Measurements from ENCODE around the gene CUTC. TPM values are rescaled to one million over a fixed set of nuclear protein-coding genes. Genes with fewer than 3 reads are reported as not detected.

CUTC gene
- total and polyA plus RNA-seq, 11 donors, result 27.0 to 53.2 (median 38.8) TPM

- no peak for TF ChIP-seq CTCF (IDR thresholded peaks at IDR 0.05)
- no peak for TF ChIP-seq POLR2A (IDR thresholded peaks at IDR 0.05)
- ATAC-seq (no peak), DNase-seq (no peak)
- 96 to 100% (median 99%) methylated on average over 1 of the region's 1 CpG for WGBS, 4 donors
- Histone ChIP-seq H3K27me3 (no peaks in the 10 kb centered on the region), H3K4me1 (peaks cover 0 to 9% (median 0%) of the 10 kb centered on the region in 12 donors), H3K4me3 (no peak overlapping the region), H3K27ac (no peak overlapping the region), H3K36me3 (peaks cover 0 to 75% (median 48%) of the 10 kb centered on the region in 9 donors), H3K9me3 (no peaks in the 10 kb centered on the region)
- intact Hi-C loops (cut with DNase I), result no loop called here
Observed at GRCh38 chr10:99689461-99689860, 42.6 kb upstream of the CUTC start.

GRCh38 chr10:99693933-99694583 lies 38.0 kb upstream of the CUTC start:
- intact Hi-C loops (cut with DNase I), result no loop called here
- H3K36me3 ChIP-seq, result peaks cover 0 to 93% (median 70%) of the 10 kb centered on the region in 9 donors
- ATAC-seq (no peak), DNase-seq (no peak)
- no peaks in the 10 kb centered on the region for H3K27me3 ChIP-seq
- no peak overlapping the region for H3K27ac ChIP-seq
- no peaks in the 10 kb centered on the region for H3K9me3 ChIP-seq
- no peak overlapping the region for H3K4me3 ChIP-seq
- 96 to 98% (median 97%) methylated on average over 3 of the region's 3 CpGs for WGBS, 4 donors
- H3K4me1 ChIP-seq, result no peaks in the 10 kb centered on the region
- no peak for TF ChIP-seq CTCF (IDR thresholded peaks at IDR 0.05)
- TF ChIP-seq POLR2A (IDR thresholded peaks at IDR 0.05), result no peak

- Histone ChIP-seq H3K36me3 (peaks cover 0 to 94% (median 72%) of the 10 kb centered on the region in 9 donors), H3K4me3 (no peak overlapping the region), H3K27ac (no peak overlapping the region), H3K9me3 (no peaks in the 10 kb centered on the region), H3K27me3 (no peaks in the 10 kb centered on the region), H3K4me1 (no peaks in the 10 kb centered on the region)
- ATAC-seq (no peak), DNase-seq (no peak)
- 92 to 95% (median 94%) methylated on average over 6 of the region's 6 CpGs for WGBS, 4 donors
- intact Hi-C loops (cut with DNase I), result no loop called here
- TF ChIP-seq CTCF (IDR thresholded peaks at IDR 0.05) (no peak), POLR2A (IDR thresholded peaks at IDR 0.05) (no peak)
Observed at GRCh38 chr10:99695761-99696160, 36.3 kb upstream of the CUTC start.

- H3K36me3 ChIP-seq, result peaks cover 0 to 94% (median 76%) of the 10 kb centered on the region in 9 donors
- DNase-seq (no peak), ATAC-seq (no peak)
- no peaks in the 10 kb centered on the region for H3K27me3 ChIP-seq
- no peaks in the 10 kb centered on the region for H3K4me1 ChIP-seq
- intact Hi-C loops (cut with DNase I), result no loop called here
- no peak overlapping the region for H3K27ac ChIP-seq
- H3K4me3 ChIP-seq, result no peak overlapping the region
- H3K9me3 ChIP-seq, result no peaks in the 10 kb centered on the region
- WGBS, 4 donors, result 81 to 88% (median 87%) methylated on average over 8 of the region's 8 CpGs
- TF ChIP-seq POLR2A (IDR thresholded peaks at IDR 0.05), result no peak
- no peak for TF ChIP-seq CTCF (IDR thresholded peaks at IDR 0.05)
Observed at GRCh38 chr10:99698504-99699080, 33.4 kb upstream of the CUTC start.
